ENCODE measurements around the gene GATB.

DNA sequence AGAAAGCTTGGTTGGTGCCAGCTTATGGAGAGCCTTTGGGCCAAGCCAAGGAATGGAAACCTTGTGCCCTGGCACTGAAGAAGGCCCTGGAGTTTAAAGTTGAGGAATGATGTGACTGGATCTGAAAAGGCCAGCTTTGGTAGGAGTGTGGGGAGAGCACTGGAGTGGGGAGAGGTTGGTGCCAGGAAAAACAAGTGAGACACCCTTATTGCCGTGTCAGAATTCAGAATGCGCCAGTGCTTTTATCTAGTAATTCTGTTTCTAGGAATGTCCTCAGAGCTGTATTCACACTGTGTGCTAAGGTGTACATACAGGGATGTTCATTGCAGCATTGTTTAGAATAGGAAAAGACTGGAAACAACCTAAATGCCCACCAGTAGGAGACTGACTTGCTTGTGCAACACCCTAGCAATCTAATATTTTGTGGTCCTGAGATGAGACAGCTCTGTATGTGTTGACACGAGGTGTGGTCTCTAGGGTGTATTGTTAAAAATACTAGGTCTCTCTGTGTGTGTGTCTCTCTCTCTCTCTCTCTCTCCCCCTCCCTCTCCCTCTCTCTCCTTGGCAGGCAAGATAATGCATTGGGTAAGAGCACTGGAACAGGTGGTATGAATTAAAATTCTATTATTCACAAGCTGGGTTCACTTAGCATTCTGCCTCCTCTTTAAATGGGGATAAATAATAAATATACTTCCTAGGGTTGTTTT is 107.8 kb downstream of the GATB start:
- TF ChIP-seq CTCF (IDR thresholded peaks at IDR 0.05; ENCODE audit: low read depth, low read length) (no peak), EZH2phosphoT487 (IDR thresholded peaks at IDR 0.05; ENCODE audit: low read depth) (no peak)
